DLD1 (cell line): ENCODE data around the gene DISC1.
"Not testable (repeated sequence)": the region's sequence is repeated elsewhere in the genome, so short reads cannot be mapped to it uniquely, and the experiment has no call there.

Experiments used
- in situ Hi-C: cut with HindIII; loops from 2 replicates; pipeline ENCODE4 v1.10.0; 2017; ENCODE audit warnings: low sequenced_read_pairs

DISC1 gene

DNA sequence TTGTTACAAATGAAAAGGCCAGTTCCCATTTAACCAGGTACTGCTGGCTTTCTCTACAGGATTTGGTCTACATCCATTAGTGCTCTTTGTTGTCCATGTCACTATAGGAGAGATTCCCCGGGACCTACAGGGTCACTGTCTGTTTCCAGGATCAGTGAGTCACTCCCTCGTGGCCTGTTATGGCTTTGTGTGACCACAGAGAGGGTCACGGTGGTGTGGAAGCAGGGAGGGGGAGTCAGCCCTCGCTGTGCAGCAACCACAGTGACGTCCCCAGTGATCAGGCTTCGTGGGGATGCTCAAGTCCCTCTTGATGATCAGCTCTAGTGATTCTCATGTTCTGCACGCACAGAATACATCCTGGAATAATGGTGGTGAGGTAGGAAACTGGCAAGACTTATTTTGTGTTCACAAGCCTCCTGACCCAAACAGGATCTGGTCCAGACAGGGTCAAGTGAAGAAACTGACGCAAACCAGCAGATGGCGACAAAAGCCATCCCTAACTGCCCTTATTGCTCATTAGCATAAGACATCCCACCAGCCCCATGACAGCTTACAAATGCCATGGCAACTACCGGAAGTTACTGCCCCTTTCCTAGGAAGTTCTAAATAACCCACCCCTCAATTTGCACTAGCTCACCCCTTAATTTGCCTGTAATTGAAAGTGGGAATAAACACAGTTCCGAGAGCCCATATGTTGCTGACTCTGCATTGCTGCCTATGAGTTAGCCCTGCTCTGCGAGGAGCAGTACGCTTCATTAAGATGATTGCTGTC, 98.5 kb downstream of the DISC1 start:
- in situ Hi-C loops: no loop called here

DNA sequence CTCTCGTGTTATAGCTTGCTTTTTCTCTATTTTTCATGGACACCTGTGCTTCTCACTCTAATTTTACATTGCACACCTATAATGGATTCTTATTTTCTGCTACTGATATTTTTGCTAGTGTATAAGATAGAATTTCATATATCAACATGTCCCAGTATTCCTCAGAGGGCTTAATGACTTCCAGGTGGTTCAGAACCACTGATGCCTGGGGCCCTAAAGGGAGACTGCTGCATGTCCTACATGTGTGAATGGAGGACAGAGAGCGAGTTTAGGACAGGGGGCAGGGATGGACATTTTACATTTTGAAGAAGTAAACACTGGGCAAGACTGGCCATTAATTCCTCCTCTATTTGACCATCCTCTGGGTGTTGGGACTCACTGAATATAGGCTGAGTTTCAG, 100.6 kb downstream of the DISC1 start:
- in situ Hi-C loops: no loop called here

DNA sequence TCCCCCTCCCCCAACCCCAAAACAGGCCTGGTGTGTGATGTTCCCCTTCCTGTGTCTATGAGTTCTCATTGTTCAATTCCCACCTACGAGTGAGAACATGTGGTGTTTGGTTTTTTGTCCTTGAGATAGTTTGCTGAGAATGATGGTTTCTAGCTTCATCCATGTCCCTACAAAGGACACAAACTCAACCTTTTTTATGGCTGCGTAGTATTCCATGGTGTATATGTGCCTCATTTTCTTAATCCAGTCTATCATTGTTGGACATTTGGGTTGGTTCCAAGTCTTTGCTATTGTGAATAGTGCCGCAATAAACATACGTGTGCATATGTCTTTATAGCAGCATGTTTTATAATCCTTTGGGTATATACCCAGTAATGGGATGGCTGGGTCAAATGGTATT, 102.4 kb downstream of the DISC1 start:
- in situ Hi-C loops: not testable (repeated sequence)

DNA sequence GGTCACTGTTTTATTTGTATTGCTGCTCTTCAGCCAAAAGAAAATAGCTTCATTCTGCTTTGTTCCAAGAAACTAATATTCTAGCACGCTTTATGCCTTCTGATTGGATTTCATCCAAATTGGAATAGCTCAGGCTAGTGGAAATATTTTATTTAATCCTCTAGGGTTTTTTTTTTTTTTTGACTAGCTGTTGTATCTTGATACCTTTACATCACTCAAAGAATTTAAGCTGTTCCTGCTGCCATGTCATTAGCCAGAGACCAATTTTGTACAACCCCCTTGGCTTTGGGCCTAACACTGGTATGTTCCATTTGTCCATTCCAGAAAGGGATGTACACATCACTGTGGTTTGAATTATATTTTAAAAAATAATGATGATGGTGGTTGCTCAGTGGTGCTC, 103.0 kb downstream of the DISC1 start:
- in situ Hi-C loops: no loop called here

DNA sequence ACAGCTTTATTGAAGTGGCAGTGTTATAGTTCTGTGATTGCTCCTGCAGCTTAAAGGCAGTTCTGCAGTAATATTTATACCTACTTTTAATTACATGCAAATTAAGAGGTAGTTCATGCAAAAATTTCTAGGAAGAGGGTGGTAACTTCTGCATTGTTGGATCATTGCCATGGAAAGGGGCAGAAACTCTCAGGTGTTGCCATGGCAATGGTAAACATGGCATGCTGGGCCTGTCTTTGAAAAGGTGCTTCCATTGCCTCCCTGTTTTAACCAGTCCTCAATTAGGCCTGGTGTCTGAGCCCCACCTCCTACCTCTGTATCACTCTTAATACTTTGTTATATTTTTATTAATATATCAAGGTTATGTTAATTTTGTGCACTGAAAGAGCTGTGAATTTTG, 104.7 kb downstream of the DISC1 start:
- in situ Hi-C loops: no loop called here

DNA sequence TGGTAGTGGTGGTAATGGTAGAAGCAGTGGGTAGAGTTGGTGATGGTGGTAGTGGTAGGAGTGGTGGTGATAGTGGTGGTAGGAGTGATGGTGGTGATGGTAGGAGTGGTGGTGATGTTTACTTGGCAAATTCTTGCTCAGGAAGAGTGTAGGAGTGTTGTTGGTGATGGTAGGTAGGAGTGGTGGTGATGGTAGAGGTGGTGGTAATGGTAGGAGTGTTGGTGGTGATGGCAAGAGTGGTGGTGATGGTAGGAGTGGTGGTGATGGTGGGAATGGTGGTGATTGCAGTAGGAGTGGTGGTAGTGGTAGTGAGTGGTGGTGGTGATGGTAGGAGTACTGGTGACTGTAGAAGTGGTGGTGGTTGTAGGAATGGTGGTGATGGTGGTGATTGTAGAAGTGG, 106.5 kb downstream of the DISC1 start:
- in situ Hi-C loops: no loop called here

DNA sequence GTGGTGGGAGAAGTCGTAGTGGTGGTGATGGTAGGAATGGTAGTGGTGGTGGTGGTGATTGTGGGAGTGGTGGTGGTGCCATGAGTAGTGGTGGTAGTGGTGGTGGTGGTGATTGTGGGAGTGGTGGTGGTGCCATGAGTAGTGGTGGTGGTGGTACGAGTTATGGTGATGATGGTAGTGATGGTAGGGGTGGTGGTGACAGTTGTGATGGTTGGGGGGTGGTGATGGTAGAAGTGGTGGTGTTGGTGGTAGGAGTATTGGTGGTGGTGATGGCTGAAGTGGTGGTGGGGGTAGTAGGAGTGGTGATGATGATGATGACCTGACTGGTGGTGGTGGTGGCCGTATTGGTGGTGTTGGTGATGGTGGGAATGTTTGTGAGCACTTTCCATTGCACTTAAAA, 107.1 kb downstream of the DISC1 start:
- in situ Hi-C loops: no loop called here

DNA sequence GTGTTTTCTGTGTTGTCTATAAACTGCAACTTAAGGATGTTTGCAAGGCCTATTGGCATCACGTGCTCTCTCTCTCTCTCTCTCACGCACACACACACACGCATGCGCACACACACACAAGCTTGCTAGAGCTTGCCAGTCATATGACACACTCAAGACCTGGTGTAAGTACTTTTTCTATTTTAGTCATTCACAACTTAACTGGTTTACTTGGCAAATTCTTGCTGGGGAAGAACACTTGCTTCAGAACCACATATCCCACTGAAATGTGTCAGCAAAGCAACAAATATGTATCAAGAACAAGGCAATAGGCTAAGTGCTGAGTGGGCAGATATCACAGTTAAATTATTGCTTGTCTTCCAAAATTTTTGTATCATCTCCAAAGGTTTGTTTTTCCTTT, 107.8 kb downstream of the DISC1 start:
- in situ Hi-C loops: no loop called here

DNA sequence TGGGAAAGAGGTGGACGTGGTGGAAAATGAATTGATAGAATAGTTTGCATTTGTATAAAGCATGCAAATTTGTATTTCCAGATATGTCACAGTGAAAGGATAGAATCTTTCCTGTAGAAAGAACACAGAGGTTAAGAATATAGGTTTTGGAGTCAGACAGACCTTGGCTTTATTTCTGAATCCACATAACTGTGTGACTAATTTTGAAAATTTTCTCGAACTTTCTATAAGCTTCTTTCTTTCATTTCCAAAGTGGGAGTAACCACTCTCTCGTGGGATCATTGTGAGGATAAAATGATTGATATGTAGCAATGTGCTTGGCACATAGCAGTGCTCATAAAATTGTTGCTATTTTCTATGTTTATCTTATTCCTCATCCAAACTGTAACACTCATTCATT, 108.8 kb downstream of the DISC1 start:
- in situ Hi-C loops: no loop called here

DNA sequence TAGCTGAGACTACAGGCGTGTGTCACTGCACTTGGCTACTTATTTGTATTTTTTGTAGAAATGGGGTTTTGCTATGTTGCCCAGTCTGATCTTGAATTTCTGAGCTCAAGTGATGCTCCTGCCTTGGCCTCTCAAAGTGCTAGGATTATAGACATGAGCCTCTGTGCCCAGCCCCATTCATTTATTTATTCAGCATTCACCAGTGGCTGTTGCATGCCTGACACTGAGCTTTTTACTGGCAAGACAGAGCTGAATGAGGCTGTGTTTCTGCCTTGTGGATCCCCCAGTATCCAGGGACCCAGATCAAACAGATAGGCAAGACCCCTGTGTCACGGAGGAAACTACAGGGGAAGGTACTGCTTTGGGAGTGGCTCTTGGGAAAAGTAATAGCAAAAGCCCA, 109.4 kb downstream of the DISC1 start:
- in situ Hi-C loops: no loop called here

DNA sequence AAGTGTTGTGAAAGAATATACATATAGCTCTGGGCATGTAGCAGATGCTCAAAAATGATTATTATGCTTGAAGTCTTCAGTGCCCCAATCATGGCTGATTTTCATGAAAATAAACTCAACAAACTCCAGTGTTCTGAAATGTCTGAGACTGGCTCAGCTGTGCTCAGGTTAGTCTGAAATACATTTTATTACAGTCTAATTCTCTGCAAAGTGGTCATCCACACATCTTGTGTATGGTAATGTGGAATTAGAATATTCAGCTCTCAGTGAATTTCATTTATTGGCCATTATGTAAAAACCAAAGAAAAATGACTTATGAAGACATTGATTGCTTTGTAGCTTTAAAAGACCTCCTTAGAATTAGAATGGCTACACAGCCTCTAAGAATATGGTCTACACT, 109.9 kb downstream of the DISC1 start:
- in situ Hi-C loops: no loop called here

DNA sequence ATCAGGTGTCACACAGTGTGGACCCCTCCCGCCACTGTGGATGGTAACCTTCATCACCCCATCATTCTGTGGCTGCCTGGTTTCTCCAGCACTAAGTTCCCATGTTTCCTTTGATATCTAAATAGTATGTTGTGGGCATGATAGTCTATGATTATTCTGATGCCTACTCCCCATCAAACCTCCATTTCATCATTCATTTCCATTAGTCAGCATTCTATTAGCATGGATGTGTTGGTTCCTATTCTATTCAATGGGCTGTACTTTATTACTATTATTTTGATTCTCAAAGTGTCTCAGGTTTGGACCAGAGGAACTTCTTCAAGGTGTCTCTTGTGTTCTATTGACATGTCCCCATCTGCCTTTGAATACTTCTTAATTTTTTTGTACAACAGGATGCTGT, 112.0 kb downstream of the DISC1 start:
- in situ Hi-C loops: no loop called here

DNA sequence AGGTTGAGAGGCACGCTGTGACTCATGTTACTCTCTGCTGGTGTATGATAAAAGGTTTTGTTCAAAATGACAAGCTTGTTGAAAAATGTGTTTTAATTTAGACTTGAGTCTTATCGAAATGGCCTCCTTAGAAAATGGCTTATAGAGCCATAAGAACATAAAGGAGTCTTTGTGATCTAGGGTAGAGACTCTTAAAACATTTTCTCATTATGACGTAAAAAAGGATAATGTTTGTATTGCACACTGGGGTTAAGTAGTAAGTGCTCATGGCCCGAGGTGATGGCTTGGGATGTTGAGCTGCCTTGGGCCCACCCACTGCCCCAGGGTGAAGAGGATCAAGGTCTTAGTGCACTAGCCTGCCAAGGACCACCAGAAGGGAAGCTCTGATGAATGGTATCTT, 117.4 kb downstream of the DISC1 start:
- in situ Hi-C loops: no loop called here

DNA sequence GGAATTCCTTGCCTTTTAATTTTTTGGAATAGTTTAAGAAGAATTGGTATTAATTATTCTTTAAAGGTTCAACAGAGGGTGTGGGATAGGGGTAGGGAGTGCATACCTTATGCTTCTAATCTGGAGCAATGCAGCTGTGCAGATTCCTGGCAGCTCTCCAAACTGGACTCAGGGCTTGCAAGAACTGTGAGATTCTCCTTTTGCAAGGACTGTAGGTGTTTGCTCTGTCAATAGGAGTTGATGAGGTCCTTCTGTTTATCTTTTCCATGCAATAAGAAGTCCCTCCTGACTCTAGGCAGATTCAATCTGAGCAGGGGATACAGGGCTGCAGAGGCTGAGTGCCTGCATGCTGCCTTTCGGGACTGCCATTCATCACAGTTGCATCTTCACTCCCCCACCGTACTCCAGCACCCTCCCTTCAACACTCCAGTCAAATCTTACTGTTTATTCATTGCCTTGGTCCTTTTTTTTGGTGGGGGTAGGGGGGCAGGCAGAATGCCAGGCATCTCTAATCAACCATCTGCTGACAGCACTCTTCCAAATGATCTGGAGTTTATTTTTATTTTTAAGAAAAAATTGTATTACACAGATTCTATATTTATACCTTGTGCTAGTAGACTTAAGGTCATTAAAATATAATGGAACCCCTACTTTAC, 122.3 kb downstream of the DISC1 start:
- in situ Hi-C loops: no loop called here

DNA sequence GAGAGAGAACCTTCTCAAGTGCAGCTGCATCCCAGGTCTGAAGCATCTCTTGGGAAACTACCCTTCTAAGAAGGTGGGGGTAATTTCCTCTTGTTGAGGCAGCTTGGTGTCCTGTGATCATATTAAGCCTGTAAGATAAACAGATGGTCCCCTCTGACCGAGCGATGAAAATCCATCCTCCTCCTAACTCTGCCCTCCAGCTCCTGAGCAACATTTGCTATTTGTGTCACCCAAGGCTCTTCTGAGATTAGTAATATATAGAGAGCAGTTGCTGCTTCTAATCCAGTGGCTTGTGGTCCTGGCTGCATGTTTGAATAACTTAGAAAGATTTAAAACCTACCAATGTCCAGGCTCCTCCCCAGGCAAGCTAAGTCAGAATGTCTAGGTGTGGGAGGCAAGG, 123.7 kb downstream of the DISC1 start:
- in situ Hi-C loops: no loop called here

DNA sequence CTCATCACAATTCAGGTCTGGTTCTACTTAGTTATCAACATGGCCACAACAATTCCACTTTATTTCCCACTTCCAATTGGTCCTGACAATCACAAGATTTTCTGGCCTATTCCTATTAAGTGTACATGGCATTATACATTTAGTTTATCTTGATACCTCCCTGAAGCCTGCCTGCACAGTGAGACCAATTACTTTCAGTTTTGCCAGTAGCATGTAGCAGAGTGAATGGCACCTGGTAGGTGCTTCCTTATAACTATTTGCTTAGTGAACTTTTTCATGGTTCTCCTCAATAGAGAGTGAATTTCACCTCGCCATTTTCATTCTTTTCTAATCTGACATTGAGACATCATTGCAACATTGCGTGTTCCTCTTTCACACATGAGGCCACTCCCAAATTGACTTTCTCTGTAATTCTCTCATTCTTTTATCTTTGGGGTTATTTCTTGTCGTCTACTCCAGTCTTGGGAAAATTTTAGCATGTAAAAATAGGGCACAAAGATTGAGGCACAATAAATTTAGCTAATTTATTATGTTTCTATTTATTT, 124.3 kb downstream of the DISC1 start:
- in situ Hi-C loops: no loop called here

DNA sequence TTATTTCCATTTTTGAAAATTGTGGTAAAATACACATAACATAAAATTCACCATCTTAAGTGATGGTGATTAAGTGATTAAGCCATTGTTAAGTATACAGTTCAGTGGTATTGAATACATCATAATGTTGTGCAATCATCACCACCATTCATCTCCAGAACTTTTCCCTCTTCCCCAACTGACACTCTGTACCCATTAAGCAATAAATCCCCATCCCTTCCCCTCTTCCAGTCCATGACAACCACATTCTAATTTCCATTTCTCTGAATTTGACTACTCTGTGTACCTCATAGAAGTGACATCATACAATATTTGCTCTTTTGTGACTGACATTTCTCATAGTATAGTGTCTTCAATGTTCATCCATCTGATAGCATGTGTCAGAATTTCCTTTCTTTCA, 124.8 kb downstream of the DISC1 start:
- in situ Hi-C loops: no loop called here

DNA sequence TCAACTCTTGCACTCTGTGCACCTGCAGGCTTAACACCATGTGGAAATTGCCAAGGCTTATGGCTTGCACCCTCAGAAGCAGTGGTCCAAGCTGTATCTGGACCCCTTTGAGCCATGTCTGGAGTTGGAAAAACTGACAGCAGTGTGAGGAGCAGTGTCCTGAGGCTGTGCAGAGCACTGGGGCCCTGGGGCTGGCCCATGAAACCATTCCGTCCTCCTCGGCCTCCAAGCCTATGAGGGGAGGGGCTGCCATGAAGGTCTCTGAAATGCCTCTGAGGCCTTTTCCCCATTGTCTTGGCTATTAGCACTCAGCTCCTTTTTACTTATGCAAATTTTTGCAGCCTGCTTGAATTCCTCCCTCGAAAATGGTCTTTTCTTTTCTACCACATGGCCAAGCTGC, 126.7 kb downstream of the DISC1 start:
- in situ Hi-C loops: no loop called here

DNA sequence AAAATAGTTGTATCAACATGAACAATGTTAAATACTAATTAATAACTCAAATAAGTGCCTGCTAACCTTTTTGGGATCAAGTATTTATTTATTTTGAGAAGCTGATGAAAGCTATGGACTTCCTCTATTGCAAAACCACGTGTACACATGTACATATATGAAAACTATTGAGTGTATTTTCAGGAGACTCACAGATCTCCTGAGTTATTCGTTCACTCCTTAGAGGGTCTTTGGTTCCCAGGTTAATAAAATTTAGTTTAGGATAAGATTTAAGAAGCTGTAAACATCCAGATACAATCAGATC, 130.5 kb downstream of the DISC1 start:
- in situ Hi-C loops: no loop called here

DNA sequence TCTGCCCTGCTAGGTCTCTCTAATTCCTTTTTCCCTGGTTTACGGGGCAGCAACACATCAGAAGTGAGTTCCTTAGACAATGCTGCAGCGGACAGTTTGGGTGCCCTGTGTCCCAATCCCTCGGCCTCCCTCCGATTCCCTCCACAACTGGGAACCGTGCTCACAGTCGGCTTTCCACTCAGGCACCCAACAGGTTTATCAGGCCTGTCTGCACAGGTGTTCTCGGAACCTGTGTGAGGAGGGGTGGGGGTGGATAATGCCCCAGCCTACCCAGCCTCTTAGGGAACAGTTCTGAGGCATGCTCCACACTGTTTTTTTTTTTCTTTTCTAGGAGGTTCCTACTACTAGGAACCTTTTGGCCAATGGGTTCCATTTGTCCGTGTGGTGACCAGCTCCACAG, 131.2 kb downstream of the DISC1 start:
- in situ Hi-C loops: no loop called here

DNA sequence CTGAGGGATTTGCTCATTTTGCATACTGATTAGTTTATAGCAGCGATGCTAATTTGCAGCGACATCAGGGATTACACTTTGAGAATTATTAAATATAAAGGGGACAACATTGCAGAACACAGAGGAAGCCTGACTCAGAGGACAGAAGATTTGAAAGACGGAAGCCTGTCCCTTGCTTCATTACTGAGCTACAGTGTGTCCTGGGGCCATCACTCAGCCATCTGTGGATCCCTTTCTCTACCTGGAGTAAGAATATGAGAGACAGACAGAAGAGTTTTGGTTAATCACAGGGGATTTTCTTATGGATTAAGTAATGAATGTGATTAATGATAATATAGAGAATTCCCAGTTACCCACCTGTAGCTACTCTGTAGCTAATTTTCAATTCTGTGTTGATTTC, 134.7 kb downstream of the DISC1 start:
- in situ Hi-C loops: no loop called here

DNA sequence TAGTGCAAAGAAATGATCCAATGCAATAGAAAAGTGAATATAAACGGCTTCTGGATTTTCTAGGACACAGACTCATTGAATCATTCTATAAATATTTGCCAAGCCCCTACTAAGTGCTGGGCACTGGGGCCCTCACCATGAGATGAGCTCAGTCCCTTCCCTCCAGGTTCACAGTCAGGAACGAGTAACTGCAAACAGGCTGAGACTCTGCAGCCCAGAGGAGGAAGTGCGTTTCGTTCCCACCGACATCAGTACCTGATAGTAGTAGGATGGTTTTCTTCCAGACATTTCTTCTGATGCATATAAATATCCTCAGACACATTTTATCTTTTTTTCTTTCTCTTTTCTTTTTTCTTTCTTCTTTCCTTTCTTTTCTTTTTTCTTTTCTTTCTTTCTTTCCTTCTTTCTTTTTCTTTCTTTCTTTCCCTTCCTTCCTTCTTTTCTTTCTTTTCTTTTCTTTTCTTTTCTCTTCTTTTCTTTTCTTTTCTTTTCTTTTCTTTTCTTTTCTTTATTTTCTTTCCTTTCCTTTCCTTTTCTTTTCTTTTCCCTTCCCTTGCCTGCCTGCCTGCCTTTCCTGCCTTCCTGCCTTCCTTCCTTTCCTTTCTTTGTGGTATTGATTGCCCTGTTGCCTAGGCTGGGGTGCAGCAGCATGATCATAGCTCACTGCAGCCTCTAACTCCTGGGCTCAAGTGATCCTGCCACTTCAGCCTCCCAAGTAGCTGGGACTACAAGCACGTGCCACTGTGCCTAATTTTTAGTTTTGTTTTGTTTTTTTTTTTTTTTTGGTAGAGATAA, 135.4 kb downstream of the DISC1 start:
- in situ Hi-C loops: no loop called here
